HG03095 (cell line): Measurements from ENCODE around the gene PPARGC1A.

ENCODE experiments used
- ATAC-seq: cut with Tn5 transposase; IDR thresholded peaks from one replicate; pipeline ENCODE4 v1.9.1; 2021; ENCODE audit warnings: moderate library complexity; ENCODE audit not compliant: unreplicated experiment

PPARGC1A gene

GRCh38 chr4:23779422-23779821 lies 110.4 kb downstream of the PPARGC1A start:
- ATAC-seq = no peak

- no peak for ATAC-seq
Observed at GRCh38 chr4:23775694-23776093, 114.2 kb downstream of the PPARGC1A start.

- no peak for ATAC-seq
Observed at GRCh38 chr4:23774909-23775308, 114.9 kb downstream of the PPARGC1A start.

- no peak for ATAC-seq
Observed at GRCh38 chr4:23773884-23774636, 115.8 kb downstream of the PPARGC1A start.

GRCh38 chr4:23770011-23770410 lies 119.8 kb downstream of the PPARGC1A start:
- no peak for ATAC-seq

GRCh38 chr4:23769406-23769805 lies 120.4 kb downstream of the PPARGC1A start:
- ATAC-seq = no peak

GRCh38 chr4:23768541-23768940 lies 121.3 kb downstream of the PPARGC1A start:
- no peak for ATAC-seq

GRCh38 chr4:23766344-23766743 lies 123.5 kb downstream of the PPARGC1A start:
- ATAC-seq = no peak

- no peak for ATAC-seq
Observed at GRCh38 chr4:23763559-23763958, 126.3 kb downstream of the PPARGC1A start.

- no peak for ATAC-seq
Observed at GRCh38 chr4:23762551-23762950, 127.3 kb downstream of the PPARGC1A start.

GRCh38 chr4:23759066-23759465 lies 130.8 kb downstream of the PPARGC1A start:
- ATAC-seq = no peak

GRCh38 chr4:23754688-23755087 lies 135.2 kb downstream of the PPARGC1A start:
- ATAC-seq = no peak

- no peak for ATAC-seq
Observed at GRCh38 chr4:23750125-23750524, 139.7 kb downstream of the PPARGC1A start.

- no peak for ATAC-seq
Observed at GRCh38 chr4:23747281-23747735, 142.5 kb downstream of the PPARGC1A start.

GRCh38 chr4:23746672-23747071 lies 143.2 kb downstream of the PPARGC1A start:
- no peak for ATAC-seq

- no peak for ATAC-seq
Observed at GRCh38 chr4:23746027-23746426, 143.8 kb downstream of the PPARGC1A start.

- no peak for ATAC-seq
Observed at GRCh38 chr4:23745377-23745776, 144.5 kb downstream of the PPARGC1A start.
